Subcutaneous abdominal adipose tissue (tissue), 5 donors: ENCODE data around the gene SYNE2.
A peak's percentile ranks its signal among the peaks of the same experiment; 100 is the strongest.

ENCODE experiments used
- H3K27ac ChIP-seq: one replicate; pipeline ENCODE4 v1.7.0; 2013; ENCODE audit warnings: low read depth, mild to moderate bottlenecking, inconsistent platforms, low read length, moderate library complexity
- H3K27me3 ChIP-seq, 5 donors: one replicate each; pipeline ENCODE4 v1.7.0; 2013; ENCODE audit warnings: low read length in 5 of 5, inconsistent platforms in 1 of 5; ENCODE audit not compliant: control insufficient read depth in 5 of 5, insufficient read depth in 4 of 5
- H3K36me3 ChIP-seq, 5 donors: one replicate each; pipeline ENCODE4 v1.7.0; 2013; ENCODE audit warnings: low read length in 5 of 5; ENCODE audit not compliant: control insufficient read depth in 5 of 5, insufficient read depth in 5 of 5
- H3K4me1 ChIP-seq, 5 donors: one replicate each; pipeline ENCODE4 v1.7.0; 2013; ENCODE audit warnings: low read length in 5 of 5, mild to moderate bottlenecking in 3 of 5, moderate library complexity in 1 of 5; ENCODE audit not compliant: control insufficient read depth in 5 of 5, insufficient read depth in 5 of 5
- H3K4me3 ChIP-seq, 5 donors: one replicate each; pipeline ENCODE4 v1.7.0; 2013; ENCODE audit warnings: low read length in 5 of 5, low read depth in 1 of 5
- H3K9ac ChIP-seq, 5 donors: one replicate each; pipeline ENCODE4 v1.7.0; 2013; ENCODE audit warnings: low read length in 5 of 5, mild to moderate bottlenecking in 4 of 5, moderate library complexity in 3 of 5
- H3K9me3 ChIP-seq, 5 donors: one replicate each; pipeline ENCODE4 v1.7.0; 2013; ENCODE audit warnings: low read length in 5 of 5; ENCODE audit not compliant: control insufficient read depth in 5 of 5
- donor health status: healthy.
- donor health status: healthy.
- donor health status: healthy.
- donor health status: healthy.
- donor health status: healthy.

Gene SYNE2

GRCh38 chr14:63996016-63996415 lies 143.2 kb downstream of the SYNE2 start:
- Histone ChIP-seq H3K9ac (no peak overlapping the region), H3K9me3 (no peaks in the 10 kb centered on the region), H3K27me3 (no peaks in the 10 kb centered on the region), H3K36me3 (peaks cover 30 to 64% (median 38%) of the 10 kb centered on the region in 5 donors), H3K4me1 (peaks cover 0 to 7% (median 2%) of the 10 kb centered on the region in 5 donors), H3K4me3 (no peak overlapping the region), H3K27ac (no peak overlapping the region)

- Histone ChIP-seq H3K27me3 (no peaks in the 10 kb centered on the region), H3K4me3 (no peak overlapping the region), H3K9me3 (no peaks in the 10 kb centered on the region), H3K27ac (peak overlapping the region; percentile 21), H3K9ac (no peak overlapping the region), H3K36me3 (peaks cover 26 to 61% (median 34%) of the 10 kb centered on the region in 5 donors), H3K4me1 (peaks cover 0 to 7% (median 2%) of the 10 kb centered on the region in 5 donors)
Observed at GRCh38 chr14:63996625-63997220, 143.9 kb downstream of the SYNE2 start.

- H3K27me3 ChIP-seq, result no peaks in the 10 kb centered on the region
- no peak overlapping the region for H3K27ac ChIP-seq
- H3K4me3 ChIP-seq, result no peak overlapping the region
- H3K9me3 ChIP-seq, result no peaks in the 10 kb centered on the region
- peaks cover 0 to 6% (median 2%) of the 10 kb centered on the region in 5 donors for H3K4me1 ChIP-seq
- peaks cover 29 to 67% (median 45%) of the 10 kb centered on the region in 5 donors for H3K36me3 ChIP-seq
- H3K9ac ChIP-seq, result no peak overlapping the region
Observed at GRCh38 chr14:64000749-64001148, 147.9 kb downstream of the SYNE2 start.

- Histone ChIP-seq H3K36me3 (peaks cover 8 to 32% (median 29%) of the 10 kb centered on the region in 5 donors), H3K4me3 (no peak overlapping the region), H3K4me1 (no peaks in the 10 kb centered on the region), H3K27ac (no peak overlapping the region), H3K9me3 (no peaks in the 10 kb centered on the region), H3K9ac (no peak overlapping the region), H3K27me3 (no peaks in the 10 kb centered on the region)
Observed at GRCh38 chr14:64005822-64006221, 153.0 kb downstream of the SYNE2 start.

GRCh38 chr14:64008016-64008415 lies 155.2 kb downstream of the SYNE2 start:
- H3K4me3 ChIP-seq, result no peak overlapping the region
- no peak overlapping the region for H3K9ac ChIP-seq
- no peaks in the 10 kb centered on the region for H3K27me3 ChIP-seq
- H3K9me3 ChIP-seq, result no peaks in the 10 kb centered on the region
- peaks cover 5 to 33% (median 24%) of the 10 kb centered on the region in 5 donors for H3K36me3 ChIP-seq
- no peaks in the 10 kb centered on the region for H3K4me1 ChIP-seq
- H3K27ac ChIP-seq, result no peak overlapping the region

GRCh38 chr14:64012003-64012402 lies 159.2 kb downstream of the SYNE2 start:
- Histone ChIP-seq H3K9ac (no peak overlapping the region), H3K4me1 (no peaks in the 10 kb centered on the region), H3K9me3 (no peaks in the 10 kb centered on the region), H3K4me3 (no peak overlapping the region), H3K36me3 (peaks cover 0 to 18% (median 8%) of the 10 kb centered on the region in 5 donors), H3K27ac (no peak overlapping the region), H3K27me3 (no peaks in the 10 kb centered on the region)

GRCh38 chr14:64012720-64013119 lies 159.9 kb downstream of the SYNE2 start:
- Histone ChIP-seq H3K36me3 (peaks cover 0 to 13% (median 8%) of the 10 kb centered on the region in 5 donors), H3K9ac (no peak overlapping the region), H3K27ac (no peak overlapping the region), H3K4me3 (no peak overlapping the region), H3K9me3 (no peaks in the 10 kb centered on the region), H3K27me3 (no peaks in the 10 kb centered on the region), H3K4me1 (no peaks in the 10 kb centered on the region)

GRCh38 chr14:64025479-64025878 lies 172.7 kb downstream of the SYNE2 start:
- Histone ChIP-seq H3K9ac (no peak overlapping the region), H3K27me3 (no peaks in the 10 kb centered on the region), H3K4me3 (no peak overlapping the region), H3K4me1 (no peaks in the 10 kb centered on the region), H3K36me3 (peaks cover 16 to 56% (median 36%) of the 10 kb centered on the region in 5 donors), H3K9me3 (no peaks in the 10 kb centered on the region), H3K27ac (no peak overlapping the region)

GRCh38 chr14:64026600-64026999 lies 173.8 kb downstream of the SYNE2 start:
- no peak overlapping the region for H3K4me3 ChIP-seq
- H3K36me3 ChIP-seq, result peaks cover 16 to 57% (median 42%) of the 10 kb centered on the region in 5 donors
- no peaks in the 10 kb centered on the region for H3K27me3 ChIP-seq
- H3K4me1 ChIP-seq, result no peaks in the 10 kb centered on the region
- no peak overlapping the region for H3K27ac ChIP-seq
- no peak overlapping the region for H3K9ac ChIP-seq
- H3K9me3 ChIP-seq, result no peaks in the 10 kb centered on the region

- H3K27me3 ChIP-seq, result no peaks in the 10 kb centered on the region
- H3K36me3 ChIP-seq, result peaks cover 7 to 17% (median 11%) of the 10 kb centered on the region in 5 donors
- H3K9me3 ChIP-seq, result no peaks in the 10 kb centered on the region
- no peak overlapping the region for H3K27ac ChIP-seq
- no peak overlapping the region for H3K9ac ChIP-seq
- no peak overlapping the region for H3K4me3 ChIP-seq
- no peaks in the 10 kb centered on the region for H3K4me1 ChIP-seq
Observed at GRCh38 chr14:64035143-64035542, 182.3 kb downstream of the SYNE2 start.
